Left lung (tissue), 10 donors: ENCODE results near the gene SYF2. TPM values are rescaled to one million over a fixed set of nuclear protein-coding genes. Genes with fewer than 3 reads are reported as not detected.

Experiments used
- ATAC-seq: fragments of 200-7000 bp; cut with Tn5 transposase; one replicate; pipeline ENCODE4 v1.9.1; 2020; ENCODE audit warnings: moderate library complexity
- DNase-seq, 4 donors: peaks; one replicate each; pipeline ENCODE4 v3.0.0-alpha.2; 2013 to 2020
- H3K27ac ChIP-seq, 2 donors: fragments of 200-600 bp; sonication (generic) in 1 of 2; one replicate each; pipeline versions ENCODE4 v1.5.0 to v1.8.0; 2020 to 2021
- H3K27me3 ChIP-seq, 2 donors: fragments of 200-600 bp; sonication (generic) in 1 of 2; one replicate each; pipeline versions ENCODE4 v1.5.0 to v1.8.0; 2020 to 2021
- H3K36me3 ChIP-seq, 2 donors: fragments of 200-600 bp; sonication (generic) in 1 of 2; one replicate each; pipeline versions ENCODE4 v1.5.0 to v1.8.0; 2020 to 2021
- H3K4me1 ChIP-seq, 2 donors: fragments of 200-600 bp; one replicate each; pipeline ENCODE4 v1.8.0; 2021
- H3K4me3 ChIP-seq, 2 donors: fragments of 200-600 bp; sonication (generic) in 1 of 2; one replicate each; pipeline versions ENCODE4 v1.5.0 to v1.8.0; 2020 to 2021; ENCODE audit warnings: mild to moderate bottlenecking in 1 of 2
- H3K9me3 ChIP-seq, 2 donors: fragments of 200-600 bp; sonication (generic) in 1 of 2; one replicate each; pipeline versions ENCODE4 v1.5.0 to v1.8.0; 2020 to 2021
- CTCF ChIP-seq, 2 donors: fragments of 200-600 bp; sonication (generic) in 1 of 2; IDR thresholded peaks; one replicate each; pipeline versions ENCODE4 v1.5.0 to v1.8.0; 2021; ENCODE audit warnings: antibody characterized with exemption in 2 of 2
- intact Hi-C, 2 donors: fragments of 100-400 bp; cut with DNase I; formaldehyde crosslinking; loops; one replicate each; pipeline versions ENCODE4 v1.11.2 to v1.14.2; 2022
- polyA plus RNA-seq, 6 donors: library from polyadenylated mRNA; unstranded; fragments of 120-200 nt; gene quantifications; one replicate each; pipeline ENCODE4 v1.2.1, GENCODE V29; 2013; ENCODE audit not compliant: insufficient read length in 6 of 6
- total RNA-seq, 2 donors: library from RNA; stranded (reverse); fragmentation: NEBNext Ultra II Directional; extraction: Animal tissue kit (Norgen Biotek cat#: 25700); gene quantifications; one replicate each; pipeline ENCODE4 v1.2.1, GENCODE V29; 2021
- donor health status: DM: no; HTN: yes; CAD: no.
- donor health status: DM: no; HTN: no; CAD: no.

The SYF2 gene
- total and polyA plus RNA-seq, 8 donors: 29.1 to 98.2 (median 78.1) TPM

- Histone ChIP-seq H3K27ac (no peak overlapping the region), H3K9me3 (peaks cover 0 to 16% of the 10 kb centered on the region in 2 donors), H3K36me3 (no peaks in the 10 kb centered on the region), H3K27me3 (no peaks in the 10 kb centered on the region), H3K4me3 (no peak overlapping the region), H3K4me1 (no peaks in the 10 kb centered on the region)
- intact Hi-C loops: no loop called here
- DNase-seq: no peak
- no peak for TF ChIP-seq CTCF (IDR thresholded peaks at IDR 0.05)
- ATAC-seq: no peak
Observed at GRCh38 chr1:25174730-25175612, 57.3 kb downstream of the SYF2 start.

- H3K9me3 ChIP-seq: peaks cover 0 to 16% of the 10 kb centered on the region in 2 donors
- H3K36me3 ChIP-seq: no peaks in the 10 kb centered on the region
- H3K27ac ChIP-seq: no peak overlapping the region
- H3K4me3 ChIP-seq: no peak overlapping the region
- no peaks in the 10 kb centered on the region for H3K4me1 ChIP-seq
- ATAC-seq (no peak), DNase-seq (no peak)
- TF ChIP-seq CTCF (IDR thresholded peaks at IDR 0.05): no peak
- no peaks in the 10 kb centered on the region for H3K27me3 ChIP-seq
- intact Hi-C loops: no loop called here
Observed at GRCh38 chr1:25174363-25174729, 58.0 kb downstream of the SYF2 start.

- ATAC-seq: no peak
- no peak for TF ChIP-seq CTCF (IDR thresholded peaks at IDR 0.05)
- no peak overlapping the region for H3K4me3 ChIP-seq
- H3K27ac ChIP-seq: no peak overlapping the region
- DNase-seq: no peak
- H3K4me1 ChIP-seq: no peaks in the 10 kb centered on the region
- H3K27me3 ChIP-seq: no peaks in the 10 kb centered on the region
- no peaks in the 10 kb centered on the region for H3K36me3 ChIP-seq
- H3K9me3 ChIP-seq: peaks cover 0 to 16% of the 10 kb centered on the region in 2 donors
- intact Hi-C loops: no loop called here
Observed at GRCh38 chr1:25173809-25174340, 58.4 kb downstream of the SYF2 start.

Other genes starting within 250 kb of the SYF2 start
- gene RSRP1, start 15.0 kb upstream of the SYF2 start, total RNA-seq: 100 to 1,000 TPM; 113 to 114 TPM
- gene RSRP1, start 15.0 kb upstream of the SYF2 start, polyA plus RNA-seq: 100 to 1,000 TPM; 169 to 230 (median 205) TPM
- under 1 TPM; 0.10 to 0.44 TPM for gene RHD, start 40.0 kb upstream of the SYF2 start, total RNA-seq
- 1 to 10 TPM in 5 of 6 donors, under 1 TPM in 1; 0.86 to 3.1 (median 2.1) TPM for gene RHD, start 40.0 kb upstream of the SYF2 start, polyA plus RNA-seq
- gene TMEM50A, start 105.8 kb upstream of the SYF2 start, total RNA-seq: 100 to 1,000 TPM; 120 to 128 TPM
- 100 to 1,000 TPM in 1 of 6 donors, 10 to 100 TPM in 5; 70.9 to 101 (median 81.3) TPM for gene TMEM50A, start 105.8 kb upstream of the SYF2 start, polyA plus RNA-seq
- gene RHCE, start 188.3 kb upstream of the SYF2 start, total RNA-seq: under 1 TPM in 1 of 2 donors, not detected in 1; 0.64 TPM
- gene RHCE, start 188.3 kb upstream of the SYF2 start, polyA plus RNA-seq: 1 to 10 TPM; 1.1 to 2.2 (median 1.5) TPM
- 10 to 100 TPM; 18.8 to 20.2 TPM for gene MACO1, start 198.4 kb upstream of the SYF2 start, total RNA-seq
- gene MACO1, start 198.4 kb upstream of the SYF2 start, polyA plus RNA-seq: 10 to 100 TPM; 25.2 to 26.7 (median 25.8) TPM